Right kidney (tissue), 1 donor: ENCODE measurements around the gene EPN1.
"Not testable (repeated sequence)": the region's sequence is repeated elsewhere in the genome, so short reads cannot be mapped to it uniquely, and the experiment has no call there.

ENCODE experiments used
- DNase-seq: peaks from one replicate; pipeline ENCODE4 v3.0.0-alpha.2; 2016

EPN1 gene

DNA sequence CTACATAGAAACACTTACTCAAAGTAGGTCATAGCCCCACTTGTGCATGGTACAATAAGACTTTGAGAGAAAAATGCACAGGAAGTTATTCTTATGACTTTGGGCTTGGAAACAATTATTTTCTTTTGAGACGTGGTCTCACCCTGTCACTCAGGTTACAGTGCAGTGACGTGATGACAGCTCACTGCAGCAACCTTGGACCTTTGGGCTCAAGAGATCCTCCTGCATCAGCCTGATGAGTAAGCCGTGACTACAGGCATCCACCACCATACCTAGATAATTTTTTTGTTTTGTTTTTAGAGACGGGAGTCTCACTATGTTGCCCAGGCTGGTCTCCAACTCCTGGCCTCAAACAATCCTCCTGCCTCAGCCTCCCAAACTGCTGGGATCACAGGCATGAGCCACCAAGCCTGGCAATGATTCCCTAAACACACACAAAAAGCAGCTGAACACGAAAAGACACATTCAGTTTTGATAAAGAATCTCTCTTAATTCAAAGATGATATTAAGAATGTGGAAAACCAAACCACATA, 45.3 kb downstream of the EPN1 start:
- no peak for DNase-seq

DNA sequence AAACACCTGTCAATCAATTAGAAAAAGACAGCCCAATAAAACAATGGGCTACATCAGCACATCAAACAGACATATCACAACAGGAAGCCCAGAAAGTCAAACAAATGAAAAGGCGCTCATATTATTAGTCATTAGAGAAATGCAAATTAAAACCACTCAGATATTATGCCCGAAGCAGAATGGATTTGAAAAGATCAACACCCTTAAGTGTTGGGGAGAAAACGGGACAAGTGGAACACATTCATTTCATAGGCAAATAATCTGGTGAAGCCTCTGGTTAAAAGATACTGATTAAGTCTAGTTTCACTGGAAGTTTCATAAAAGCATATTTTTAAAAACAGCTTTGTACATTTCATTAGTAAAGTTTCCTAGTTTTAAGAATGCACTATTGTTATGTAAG, 45.8 kb downstream of the EPN1 start:
- DNase-seq, result no peak

DNA sequence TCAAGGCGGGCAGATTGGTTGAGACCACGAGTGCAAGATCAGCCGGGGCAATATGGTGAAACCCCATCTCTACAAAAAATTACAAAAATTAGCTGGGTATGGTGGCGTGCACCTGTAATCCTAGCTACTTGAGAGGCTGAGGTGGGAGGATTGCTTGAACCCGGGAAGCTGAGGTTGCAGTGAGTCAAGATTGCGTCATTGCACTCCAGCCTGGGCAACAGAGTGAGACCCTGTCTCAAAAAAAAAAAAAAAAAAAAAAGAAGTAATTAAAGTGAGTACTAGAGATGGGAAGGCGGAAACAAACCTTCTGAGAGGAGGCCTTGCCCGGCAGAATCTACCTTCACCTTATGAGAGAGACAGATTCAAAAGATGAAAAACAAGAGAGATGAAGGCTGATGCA, 48.5 kb downstream of the EPN1 start:
- no peak for DNase-seq

DNA sequence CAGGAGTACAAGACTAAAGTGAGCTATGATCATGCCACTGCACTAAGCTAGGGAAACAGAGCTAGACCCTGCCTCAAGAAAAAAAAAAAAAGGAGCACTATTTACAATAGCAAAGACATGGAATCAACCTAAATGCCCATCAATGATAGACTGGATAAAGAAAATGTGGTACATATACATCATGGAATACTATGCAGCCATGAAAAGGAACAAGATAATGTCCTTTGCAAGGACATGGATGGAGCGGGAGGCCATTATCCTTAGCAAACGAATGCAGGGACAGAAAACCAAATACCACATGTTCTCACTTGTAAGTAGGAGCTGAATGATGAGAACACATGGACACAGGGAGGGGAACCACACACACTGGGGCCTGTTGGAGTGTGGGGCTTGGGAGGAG, 55.4 kb downstream of the EPN1 start:
- not testable (repeated sequence) for DNase-seq

DNA sequence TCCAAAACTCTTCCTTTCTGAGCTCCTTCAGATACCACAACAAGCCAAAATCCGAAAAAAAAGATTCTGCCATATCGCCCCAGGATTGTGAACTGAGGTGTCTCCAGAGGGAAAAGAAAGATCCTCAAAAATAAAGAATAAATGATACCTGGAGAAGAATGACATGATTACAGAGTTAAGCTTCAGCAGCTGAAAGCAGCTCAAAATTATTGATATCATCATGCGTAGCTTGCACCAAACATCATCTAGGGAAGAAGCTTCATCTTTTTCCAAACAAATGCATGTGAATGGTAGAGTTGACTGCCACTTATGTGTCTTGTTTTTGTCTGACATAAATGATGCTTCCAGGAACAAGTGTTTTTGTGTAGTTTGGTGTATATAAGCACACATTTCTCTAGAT, 63.3 kb downstream of the EPN1 start, which contains the start of gene NLRP9:
TSS of gene NLRP9 (minus strand) at position 101 of the 400 bp plus-strand sequence. CDS start at position 73, 28 bp downstream.
- no peak for DNase-seq

DNA sequence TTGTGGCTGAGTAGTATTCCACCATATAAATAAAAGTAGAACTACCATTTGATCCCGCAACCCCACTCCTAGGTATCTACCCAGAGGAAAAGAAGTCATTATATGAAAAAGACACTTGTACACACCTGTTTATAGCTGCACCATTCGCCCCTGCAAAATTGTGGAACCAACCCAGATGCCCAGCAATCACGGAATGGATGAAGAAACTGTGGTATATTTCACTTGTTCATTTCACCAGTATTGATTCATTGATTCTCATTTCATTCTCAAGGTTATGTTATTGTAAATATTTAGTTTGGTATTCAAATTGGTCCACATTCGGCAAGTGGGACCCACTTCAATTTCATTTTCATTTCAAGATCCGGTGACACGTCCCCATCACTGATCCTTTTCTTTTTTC, 75.7 kb downstream of the EPN1 start:
- no peak for DNase-seq

DNA sequence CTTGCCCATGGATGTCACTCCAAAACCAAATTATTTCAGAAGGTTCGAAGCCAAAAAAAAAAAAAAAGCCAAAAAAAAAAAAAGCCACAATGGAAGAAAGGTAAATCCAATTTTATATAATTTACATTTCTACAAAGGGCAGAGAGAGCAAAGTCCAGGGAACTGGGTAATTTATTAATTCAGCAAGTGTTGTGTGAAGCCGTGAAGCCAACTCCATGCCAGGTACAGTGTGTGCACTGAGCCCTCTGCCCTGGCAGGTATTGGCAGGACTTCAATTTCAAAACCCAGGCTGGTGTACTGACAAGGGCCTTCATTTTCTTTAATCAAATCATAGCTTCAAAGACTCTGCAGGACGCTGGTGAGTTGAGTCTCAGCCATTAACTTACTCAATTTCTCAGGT, 78.4 kb downstream of the EPN1 start:
- DNase-seq, result no peak

DNA sequence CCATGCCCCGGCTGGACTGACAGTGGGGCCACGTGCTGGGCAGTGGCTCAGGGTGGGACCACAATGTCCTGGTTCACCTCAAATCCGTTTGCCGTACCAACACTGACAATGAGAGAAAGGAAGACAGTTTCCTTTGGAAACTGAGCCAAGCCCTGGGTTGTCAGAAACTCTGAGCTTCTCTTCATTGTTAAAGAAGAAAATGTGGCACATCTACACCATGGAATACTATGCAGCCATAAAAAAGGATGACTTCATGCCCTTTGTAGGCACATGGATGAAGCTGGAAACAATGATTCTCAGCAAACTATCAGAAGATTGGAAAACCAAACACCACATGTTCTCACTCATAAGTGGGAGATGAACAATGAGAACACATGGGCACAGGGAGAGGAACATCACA, 81.8 kb downstream of the EPN1 start:
- DNase-seq, result not testable (repeated sequence)

DNA sequence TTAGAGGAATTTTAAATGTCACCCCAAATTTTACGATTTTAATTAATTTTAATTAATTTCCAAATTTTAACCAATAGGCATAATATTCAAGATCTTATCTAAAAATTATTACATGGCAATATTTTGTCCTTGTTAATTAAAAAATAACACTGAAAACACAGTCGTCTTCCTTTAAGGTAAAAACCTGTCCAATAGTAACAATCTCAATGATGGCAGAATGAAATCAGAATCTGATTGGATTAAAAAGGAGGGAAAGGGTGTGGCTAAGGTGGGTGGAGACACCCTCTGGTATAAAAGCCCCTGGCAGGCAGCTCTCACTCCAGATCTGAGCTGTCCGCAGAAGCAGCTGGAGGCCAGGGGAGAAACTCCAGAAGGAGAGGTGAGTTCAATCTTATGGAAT, 83.8 kb downstream of the EPN1 start, which contains the start of gene RFPL4A:
TSS of gene RFPL4A (plus strand) at position 301 of the 400 bp plus-strand sequence. CDS start 2,704 bp downstream, outside the sequence.
- not testable (repeated sequence) for DNase-seq
